Measurements from ENCODE around the gene PKIB.
"Not testable (repeated sequence)": the region's sequence is repeated elsewhere in the genome, so short reads cannot be mapped to it uniquely, and the experiment has no call there.

Gene PKIB

DNA sequence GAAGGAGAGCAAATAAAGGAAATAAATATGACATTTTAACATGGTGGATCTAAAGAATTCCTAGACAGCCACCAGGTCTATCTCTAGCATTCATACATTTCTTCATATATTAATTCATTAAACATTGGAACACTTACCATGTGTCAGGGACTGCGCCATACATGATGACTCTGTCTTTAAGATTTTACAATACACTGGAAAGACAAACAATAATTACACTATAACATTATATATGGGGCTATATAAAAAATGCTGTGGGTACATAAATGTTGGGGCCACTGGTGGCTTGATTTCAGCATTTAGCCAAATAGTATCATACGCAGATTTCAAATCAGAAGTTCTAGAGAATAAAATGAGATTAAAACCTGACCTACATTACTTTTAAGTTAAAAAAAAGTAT is 33.3 kb upstream of the PKIB start:
- no peak for ATAC-seq

GRCh38 chr6:122578961-122579360 is 31.2 kb upstream of the PKIB start:
- TF ChIP-seq ARNTL (CRISPR knock-in tag; IDR thresholded peaks at IDR 0.05; ENCODE audit: borderline replicate concordance, low read depth) = no peak
- no peak for TF ChIP-seq PPARA (CRISPR knock-in tag; IDR thresholded peaks at IDR 0.05; ENCODE audit: borderline replicate concordance)
- TF ChIP-seq TCF4 (CRISPR knock-in tag; IDR thresholded peaks at IDR 0.05; ENCODE audit: borderline replicate concordance) = no peak
- TF ChIP-seq CSDC2 (CRISPR knock-in tag; IDR thresholded peaks at IDR 0.05) = no peak
- no peak for TF ChIP-seq ZFP3 (CRISPR knock-in tag; IDR thresholded peaks at IDR 0.05)
- no peak for TF ChIP-seq ZNF8 (CRISPR knock-in tag; IDR thresholded peaks at IDR 0.05)
- no peak for TF ChIP-seq ISL1 (CRISPR knock-in tag; IDR thresholded peaks at IDR 0.05)
- no peak for TF ChIP-seq ESRRG (CRISPR knock-in tag; IDR thresholded peaks at IDR 0.05)
- TF ChIP-seq ZFP30 (CRISPR knock-in tag; IDR thresholded peaks at IDR 0.05) = no peak
- no peak for ATAC-seq

More for the DNA sequence above, 33.3 kb upstream of the PKIB start:
- no peak for TF ChIP-seq ARNTL (CRISPR knock-in tag; IDR thresholded peaks at IDR 0.05; ENCODE audit: borderline replicate concordance, low read depth)
- TF ChIP-seq ESRRG (CRISPR knock-in tag; IDR thresholded peaks at IDR 0.05) = no peak
- no peak for TF ChIP-seq ISL1 (CRISPR knock-in tag; IDR thresholded peaks at IDR 0.05)
- TF ChIP-seq PPARA (CRISPR knock-in tag; IDR thresholded peaks at IDR 0.05; ENCODE audit: borderline replicate concordance) = no peak
- no peak for TF ChIP-seq ZNF8 (CRISPR knock-in tag; IDR thresholded peaks at IDR 0.05)
- no peak for TF ChIP-seq TOX (CRISPR knock-in tag; IDR thresholded peaks at IDR 0.05; ENCODE audit: borderline replicate concordance)
- no peak for TF ChIP-seq TCF4 (CRISPR knock-in tag; IDR thresholded peaks at IDR 0.05; ENCODE audit: borderline replicate concordance)

DNA sequence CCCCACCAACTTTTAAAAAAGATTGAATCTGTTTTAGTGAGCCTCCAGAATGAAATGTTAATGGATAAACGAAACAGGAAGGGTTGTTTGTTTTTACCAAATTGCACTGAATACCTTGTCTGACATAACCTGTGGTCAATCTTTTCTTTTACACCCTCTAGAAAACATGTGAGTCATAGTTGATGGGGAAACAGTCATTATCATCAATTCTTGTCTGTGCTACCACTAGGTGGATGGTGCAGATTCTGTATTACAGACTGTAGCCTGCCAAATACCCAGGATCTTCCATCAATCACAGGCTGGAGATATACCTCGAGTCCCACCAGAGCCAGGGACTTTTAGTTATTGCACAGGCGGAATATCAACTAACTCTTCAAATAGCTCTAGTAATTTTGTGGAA is 29.5 kb upstream of the PKIB start:
- TF ChIP-seq PPARA (CRISPR knock-in tag; IDR thresholded peaks at IDR 0.05; ENCODE audit: borderline replicate concordance) = no peak
- TF ChIP-seq BACH2 (CRISPR knock-in tag; IDR thresholded peaks at IDR 0.05; ENCODE audit: borderline replicate concordance) = no peak
- no peak for TF ChIP-seq GLIS3 (CRISPR knock-in tag; IDR thresholded peaks at IDR 0.05)
- TF ChIP-seq ZNF8 (CRISPR knock-in tag; IDR thresholded peaks at IDR 0.05) = no peak
- no peak for ATAC-seq

GRCh38 chr6:122589115-122589514 is 21.1 kb upstream of the PKIB start:
- ATAC-seq = no peak
- TF ChIP-seq OSR1 (CRISPR knock-in tag; IDR thresholded peaks at IDR 0.05) = no peak
- TF ChIP-seq TSHZ2 (CRISPR knock-in tag; IDR thresholded peaks at IDR 0.05) = no peak
- no peak for TF ChIP-seq PPARA (CRISPR knock-in tag; IDR thresholded peaks at IDR 0.05; ENCODE audit: borderline replicate concordance)
- TF ChIP-seq ZC3H10 (CRISPR knock-in tag; IDR thresholded peaks at IDR 0.05) = no peak
- no peak for TF ChIP-seq ESRRG (CRISPR knock-in tag; IDR thresholded peaks at IDR 0.05)
- no peak for TF ChIP-seq CSDC2 (CRISPR knock-in tag; IDR thresholded peaks at IDR 0.05)
- TF ChIP-seq, protein P1, sequence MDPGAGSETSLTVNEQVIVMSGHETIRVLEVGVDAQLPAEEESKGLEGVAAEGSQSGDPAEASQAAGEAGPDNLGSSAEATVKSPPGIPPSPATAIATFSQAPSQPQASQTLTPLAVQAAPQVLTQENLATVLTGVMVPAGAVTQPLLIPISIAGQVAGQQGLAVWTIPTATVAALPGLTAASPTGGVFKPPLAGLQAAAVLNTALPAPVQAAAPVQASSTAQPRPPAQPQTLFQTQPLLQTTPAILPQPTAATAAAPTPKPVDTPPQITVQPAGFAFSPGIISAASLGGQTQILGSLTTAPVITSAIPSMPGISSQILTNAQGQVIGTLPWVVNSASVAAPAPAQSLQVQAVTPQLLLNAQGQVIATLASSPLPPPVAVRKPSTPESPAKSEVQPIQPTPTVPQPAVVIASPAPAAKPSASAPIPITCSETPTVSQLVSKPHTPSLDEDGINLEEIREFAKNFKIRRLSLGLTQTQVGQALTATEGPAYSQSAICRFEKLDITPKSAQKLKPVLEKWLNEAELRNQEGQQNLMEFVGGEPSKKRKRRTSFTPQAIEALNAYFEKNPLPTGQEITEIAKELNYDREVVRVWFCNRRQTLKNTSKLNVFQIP (CRISPR knock-in tag; IDR thresholded peaks at IDR 0.05; ENCODE audit: borderline replicate concordance, low read depth) = no peak
- TF ChIP-seq GLIS3 (CRISPR knock-in tag; IDR thresholded peaks at IDR 0.05) = no peak
- TF ChIP-seq ZNF565 (CRISPR knock-in tag; conservative IDR thresholded peaks at IDR 0.05; ENCODE audit: low read depth) = no peak
- TF ChIP-seq PATZ1 (CRISPR knock-in tag; IDR thresholded peaks at IDR 0.05; ENCODE audit: borderline replicate concordance) = no peak
- no peak for TF ChIP-seq ZNF8 (CRISPR knock-in tag; IDR thresholded peaks at IDR 0.05)
- TF ChIP-seq BACH2 (CRISPR knock-in tag; IDR thresholded peaks at IDR 0.05; ENCODE audit: borderline replicate concordance) = no peak
- no peak for TF ChIP-seq ARNTL (CRISPR knock-in tag; IDR thresholded peaks at IDR 0.05; ENCODE audit: borderline replicate concordance, low read depth)
- TF ChIP-seq, protein P2, sequence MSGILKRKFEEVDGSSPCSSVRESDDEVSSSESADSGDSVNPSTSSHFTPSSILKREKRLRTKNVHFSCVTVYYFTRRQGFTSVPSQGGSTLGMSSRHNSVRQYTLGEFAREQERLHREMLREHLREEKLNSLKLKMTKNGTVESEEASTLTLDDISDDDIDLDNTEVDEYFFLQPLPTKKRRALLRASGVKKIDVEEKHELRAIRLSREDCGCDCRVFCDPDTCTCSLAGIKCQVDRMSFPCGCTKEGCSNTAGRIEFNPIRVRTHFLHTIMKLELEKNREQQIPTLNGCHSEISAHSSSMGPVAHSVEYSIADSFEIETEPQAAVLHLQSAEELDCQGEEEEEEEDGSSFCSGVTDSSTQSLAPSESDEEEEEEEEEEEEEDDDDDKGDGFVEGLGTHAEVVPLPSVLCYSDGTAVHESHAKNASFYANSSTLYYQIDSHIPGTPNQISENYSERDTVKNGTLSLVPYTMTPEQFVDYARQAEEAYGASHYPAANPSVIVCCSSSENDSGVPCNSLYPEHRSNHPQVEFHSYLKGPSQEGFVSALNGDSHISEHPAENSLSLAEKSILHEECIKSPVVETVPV (CRISPR knock-in tag; IDR thresholded peaks at IDR 0.05) = no peak
- no peak for TF ChIP-seq SNAI2 (CRISPR knock-in tag; IDR thresholded peaks at IDR 0.05)
- no peak for TF ChIP-seq ZNF70 (CRISPR knock-in tag; IDR thresholded peaks at IDR 0.05)

DNA sequence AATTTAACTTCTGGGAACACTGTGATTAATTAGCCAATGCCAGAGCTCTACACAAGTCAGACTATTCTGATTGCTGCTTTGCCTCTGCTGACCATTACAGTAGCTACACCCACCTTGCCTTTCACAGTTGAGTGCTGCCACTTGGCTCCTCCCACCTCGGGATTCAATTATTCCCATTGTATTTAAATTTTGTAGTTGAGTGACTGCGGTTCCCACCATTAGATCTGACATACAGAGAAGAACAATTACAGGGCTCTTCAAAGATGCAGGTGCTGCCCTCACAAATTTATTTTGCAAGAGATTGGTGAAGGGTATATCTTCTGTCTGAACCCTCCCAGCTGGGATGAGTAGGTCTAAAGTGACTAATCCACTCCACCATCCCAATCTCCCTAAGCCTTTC is 11.9 kb upstream of the PKIB start:
- not testable (repeated sequence) for ATAC-seq
